H9 (cell line): Measurements from ENCODE around the gene EFNB1. TPM values are rescaled to one million over a fixed set of nuclear protein-coding genes. Genes with fewer than 3 reads are reported as not detected.
"Not testable (repeated sequence)": the region's sequence is repeated elsewhere in the genome, so short reads cannot be mapped to it uniquely, and the experiment has no call there.

Experiments
- DNase-seq: peaks from one replicate; pipeline ENCODE4 v3.0.0-alpha.2; 2017
- H2AFZ ChIP-seq: one replicate; pipeline ENCODE4 v1.6.1; 2013; ENCODE audit warnings: mild to moderate bottlenecking, low read length, control low read depth, moderate library complexity
- H2AK5ac ChIP-seq: 2 replicates; pipeline ENCODE4 v1.6.1; 2013; ENCODE audit warnings: low read length, control low read depth, mixed read lengths; ENCODE audit not compliant: insufficient read length
- H2BK120ac ChIP-seq: one replicate; pipeline ENCODE4 v1.6.1; 2013; ENCODE audit warnings: low read depth, mild to moderate bottlenecking, low read length, control low read depth, inconsistent platforms; ENCODE audit not compliant: poor library complexity, severe bottlenecking
- H2BK12ac ChIP-seq: 2 replicates; pipeline ENCODE4 v1.6.1; 2013; ENCODE audit warnings: low read length, control low read depth, mixed read lengths, low read depth; ENCODE audit not compliant: insufficient read length
- H2BK15ac ChIP-seq: 2 replicates; pipeline ENCODE4 v1.6.1; 2013; ENCODE audit warnings: low read depth, low read length, control low read depth
- H2BK20ac ChIP-seq: one replicate; pipeline ENCODE4 v1.6.1; 2013; ENCODE audit warnings: low read depth, mild to moderate bottlenecking, low read length, control low read depth, inconsistent platforms; ENCODE audit not compliant: poor library complexity, severe bottlenecking
- H2BK5ac ChIP-seq: 2 replicates; pipeline ENCODE4 v1.6.1; 2013; ENCODE audit warnings: low read length, control low read depth, mixed read lengths; ENCODE audit not compliant: insufficient read length
- H3K14ac ChIP-seq: 2 replicates; pipeline ENCODE4 v1.6.1; 2013; ENCODE audit warnings: low read length, control low read depth; ENCODE audit not compliant: insufficient read depth
- H3K18ac ChIP-seq: 2 replicates; pipeline ENCODE4 v1.6.1; 2013; ENCODE audit warnings: low read depth, mild to moderate bottlenecking, mixed read lengths, low read length, control low read depth; ENCODE audit not compliant: insufficient read length
- H3K23ac ChIP-seq: 2 replicates; pipeline ENCODE4 v1.6.1; 2013; ENCODE audit warnings: low read length, control low read depth, mixed read lengths, low read depth; ENCODE audit not compliant: insufficient read length
- H3K23me2 ChIP-seq: 2 replicates; pipeline ENCODE4 v1.6.1; 2013; ENCODE audit warnings: low read depth, mild to moderate bottlenecking, mixed read lengths, low read length, control low read depth; ENCODE audit not compliant: insufficient read length, poor library complexity, severe bottlenecking
- H3K27ac ChIP-seq: 2 replicates; pipeline ENCODE4 v1.5.1; 2013; ENCODE audit warnings: low read length, control low read depth, mixed read lengths, low read depth; ENCODE audit not compliant: insufficient read length
- H3K27me3 ChIP-seq: 2 replicates; pipeline ENCODE4 v1.6.1; 2013; ENCODE audit warnings: low read length, control low read depth, inconsistent platforms; ENCODE audit not compliant: insufficient read depth
- H3K4ac ChIP-seq: 2 replicates; pipeline ENCODE4 v1.6.1; 2013; ENCODE audit warnings: low read depth, mild to moderate bottlenecking, control low read depth, inconsistent platforms, low read length, moderate library complexity
- H3K4me1 ChIP-seq: 2 replicates; pipeline ENCODE4 v1.6.1; 2013; ENCODE audit warnings: low read length, control low read depth, inconsistent platforms; ENCODE audit not compliant: insufficient read depth
- H3K4me2 ChIP-seq: 2 replicates; pipeline ENCODE4 v1.6.1; 2013; ENCODE audit warnings: low read length, control low read depth, mixed read lengths; ENCODE audit not compliant: insufficient read length, insufficient read depth
- H3K56ac ChIP-seq: 2 replicates; pipeline ENCODE4 v1.6.1; 2013; ENCODE audit warnings: low read depth, mild to moderate bottlenecking, mixed read lengths, low read length, control low read depth; ENCODE audit not compliant: insufficient read length
- H3K79me1 ChIP-seq: 2 replicates; pipeline ENCODE4 v1.6.1; 2013; ENCODE audit warnings: low read depth, mild to moderate bottlenecking, moderate library complexity, low read length, control low read depth, inconsistent platforms; ENCODE audit not compliant: insufficient read depth, poor library complexity, severe bottlenecking
- H3K79me2 ChIP-seq: 2 replicates; pipeline ENCODE4 v1.6.1; 2013; ENCODE audit warnings: low read length, control low read depth, inconsistent platforms; ENCODE audit not compliant: insufficient read depth
- H3K9ac ChIP-seq: 2 replicates; pipeline ENCODE4 v1.6.1; 2013; ENCODE audit warnings: low read length, control low read depth, mixed read lengths; ENCODE audit not compliant: insufficient read length; ENCODE audit errors: extremely low read depth
- H3K9me3 ChIP-seq: one replicate; pipeline ENCODE4 v1.6.1; 2013; ENCODE audit warnings: low read depth, low read length, inconsistent platforms; ENCODE audit not compliant: control insufficient read depth
- H3T11ph ChIP-seq: one replicate; pipeline ENCODE4 v1.6.1; 2013; ENCODE audit warnings: mild to moderate bottlenecking, low read length, control low read depth, inconsistent platforms
- H4K20me1 ChIP-seq: one replicate; pipeline ENCODE4 v1.6.1; 2013; ENCODE audit not compliant: control insufficient read depth, insufficient read length, insufficient read depth
- H4K5ac ChIP-seq: 2 replicates; pipeline ENCODE4 v1.6.1; 2013; ENCODE audit warnings: low read depth, mild to moderate bottlenecking, mixed read lengths, low read length, control low read depth; ENCODE audit not compliant: insufficient read length
- H4K8ac ChIP-seq: replicated peaks from 2 replicates; pipeline ENCODE4 v1.6.1; 2013; ENCODE audit warnings: low read length, control low read depth, mixed read lengths, low read depth; ENCODE audit not compliant: insufficient read length
- H4K91ac ChIP-seq: 2 replicates; pipeline ENCODE4 v1.6.1; 2013; ENCODE audit warnings: low read depth, mild to moderate bottlenecking, moderate library complexity, mixed read lengths, low read length, control low read depth; ENCODE audit not compliant: insufficient read length
- H3K27ac Mint-ChIP-seq, 3 experiments: 2 replicates in 2 of 3; 3 replicates in 1 of 3; pipeline ENCODE4 v1.8.0; 2020 to 2021; ENCODE audit warnings: mixed read lengths in 3 of 3, mild to moderate bottlenecking in 1 of 3, moderate library complexity in 1 of 3
- H3K27me3 Mint-ChIP-seq: 2 replicates; pipeline ENCODE4 v1.8.0; 2021; ENCODE audit warnings: low read depth, mild to moderate bottlenecking, moderate library complexity, mixed read lengths
- H3K36me3 Mint-ChIP-seq, 3 experiments: 2 replicates in 2 of 3; 3 replicates in 1 of 3; pipeline ENCODE4 v1.8.0; 2020 to 2021; ENCODE audit warnings: low read depth in 3 of 3, mixed read lengths in 3 of 3; ENCODE audit not compliant: insufficient read depth in 1 of 3
- H3K4me1 Mint-ChIP-seq, 2 experiments: 2 replicates each; pipeline ENCODE4 v1.8.0; 2020; ENCODE audit warnings: mixed read lengths in 2 of 2
- H3K4me3 Mint-ChIP-seq, 2 experiments: 2 replicates in 1 of 2; 3 replicates in 1 of 2; pipeline ENCODE4 v1.8.0; 2020 to 2021; ENCODE audit warnings: mild to moderate bottlenecking in 2 of 2, mixed read lengths in 2 of 2, moderate library complexity in 1 of 2
- H3K9me3 Mint-ChIP-seq, 2 experiments: 2 replicates in 1 of 2; 3 replicates in 1 of 2; pipeline ENCODE4 v1.8.0; 2020; ENCODE audit warnings: mild to moderate bottlenecking in 2 of 2, mixed read lengths in 2 of 2, moderate library complexity in 1 of 2
- CTCF ChIP-seq: fragments of 200-600 bp; sonication (generic); conservative IDR thresholded peaks from 3 replicates; pipeline ENCODE4 v1.8.0; 2021; ENCODE audit warnings: antibody characterized with exemption, mild to moderate bottlenecking
- WGBS: extraction: QIAGEN DNeasy Blood & Tissue Kit; methylation state at CpG from one replicate; pipeline ENCODE4 v1.1.7; 2013; ENCODE audit warnings: missing lambda C conversion rate, low lambda C conversion rate, mixed read lengths; ENCODE audit not compliant: insufficient read length; ENCODE audit errors: extremely low coverage; 5-methylcytosine and 5-hydroxymethylcytosine counted together
- total RNA-seq: library from RNA; stranded (reverse); gene quantifications from 2 replicates; pipeline ENCODE4 v1.2.1, GENCODE V29; 2021

Gene EFNB1
- total RNA-seq, 1 experiment from 2014 or later = 3.1 TPM

- Histone ChIP-seq H3K9ac (no peak overlapping the region), H3K4me2 (no peak overlapping the region), H3K79me1 (no peaks in the 10 kb centered on the region), H2BK20ac (no peak overlapping the region), H3K4me1 (no peaks in the 10 kb centered on the region), H2BK12ac (no peak overlapping the region), H3K79me2 (no peaks in the 10 kb centered on the region), H3K4ac (no peak overlapping the region), H4K91ac (no peak overlapping the region), H2AK5ac (no peak overlapping the region), H3K9me3 (peaks cover 21% of the 10 kb centered on the region), H3T11ph (no peak overlapping the region), H4K5ac (no peak overlapping the region), H4K8ac (no peak overlapping the region), H3K14ac (no peak overlapping the region), H3K23ac (no peak overlapping the region), H2AFZ (no peak overlapping the region), H2BK120ac (no peak overlapping the region), H2BK5ac (no peak overlapping the region), H4K20me1 (no peaks in the 10 kb centered on the region), H3K27ac (no peak overlapping the region), H2BK15ac (no peak overlapping the region), H3K18ac (no peak overlapping the region), H3K27me3 (no peaks in the 10 kb centered on the region), H3K23me2 (no peaks in the 10 kb centered on the region), H3K56ac (no peak overlapping the region)
- Mint-ChIP-seq H3K4me1 (peaks cover 4% of the 10 kb centered on the region in 2 experiments; a peak in 2 of 4 replicates), H3K4me3 (no peak overlapping the region), H3K9me3 (peaks cover 57 to 62% of the 10 kb centered on the region in 2 experiments), H3K36me3 (peaks cover 0 to 2% (median 0%) of the 10 kb centered on the region in 3 experiments; a peak in 3 of 7 replicates), H3K27ac (no peak overlapping the region), H3K27me3 (peaks cover 12% of the 10 kb centered on the region)
- no peak for TF ChIP-seq CTCF
- no CpG with 5 or more reads among the region's 10 CpGs for WGBS
- DNase-seq = no peak
Observed at GRCh38 chrX:68784816-68785215, 44.0 kb upstream of the EFNB1 start.

GRCh38 chrX:68786581-68786980 lies 42.2 kb upstream of the EFNB1 start:
- DNase-seq, H3K4me3 Mint-ChIP-seq, H3K4me1 Mint-ChIP-seq, H3K4ac ChIP-seq, H3K14ac ChIP-seq, H3K4me1 ChIP-seq, H3K36me3 Mint-ChIP-seq, H2BK20ac ChIP-seq, H3K79me2 ChIP-seq, H3T11ph ChIP-seq, H3K56ac ChIP-seq, H3K4me2 ChIP-seq, H3K9ac ChIP-seq, H4K91ac ChIP-seq, H2BK5ac ChIP-seq, H2BK120ac ChIP-seq, H2AFZ ChIP-seq, H3K23me2 ChIP-seq, H3K79me1 ChIP-seq, H4K8ac ChIP-seq, H2BK12ac ChIP-seq, H3K18ac ChIP-seq, H2AK5ac ChIP-seq, H4K20me1 ChIP-seq, H2BK15ac ChIP-seq, H3K27ac ChIP-seq, H3K27ac Mint-ChIP-seq, H4K5ac ChIP-seq, H3K23ac ChIP-seq, H3K27me3 ChIP-seq: not testable (repeated sequence)
- no CpG with 5 or more reads among the region's 4 CpGs for WGBS
- peaks cover 22% of the 10 kb centered on the region for H3K9me3 ChIP-seq
- peaks cover 51 to 61% of the 10 kb centered on the region in 2 experiments for H3K9me3 Mint-ChIP-seq
- peaks cover 18% of the 10 kb centered on the region for H3K27me3 Mint-ChIP-seq
